Inflammatory macrophage (primary cell): ENCODE data around the gene CLDN19.

ENCODE experiments used
- DNase-seq, 2 donors: peaks; one replicate each; pipeline ENCODE4 v3.0.0-alpha.2; 2020 to 2022

CLDN19 gene

DNA sequence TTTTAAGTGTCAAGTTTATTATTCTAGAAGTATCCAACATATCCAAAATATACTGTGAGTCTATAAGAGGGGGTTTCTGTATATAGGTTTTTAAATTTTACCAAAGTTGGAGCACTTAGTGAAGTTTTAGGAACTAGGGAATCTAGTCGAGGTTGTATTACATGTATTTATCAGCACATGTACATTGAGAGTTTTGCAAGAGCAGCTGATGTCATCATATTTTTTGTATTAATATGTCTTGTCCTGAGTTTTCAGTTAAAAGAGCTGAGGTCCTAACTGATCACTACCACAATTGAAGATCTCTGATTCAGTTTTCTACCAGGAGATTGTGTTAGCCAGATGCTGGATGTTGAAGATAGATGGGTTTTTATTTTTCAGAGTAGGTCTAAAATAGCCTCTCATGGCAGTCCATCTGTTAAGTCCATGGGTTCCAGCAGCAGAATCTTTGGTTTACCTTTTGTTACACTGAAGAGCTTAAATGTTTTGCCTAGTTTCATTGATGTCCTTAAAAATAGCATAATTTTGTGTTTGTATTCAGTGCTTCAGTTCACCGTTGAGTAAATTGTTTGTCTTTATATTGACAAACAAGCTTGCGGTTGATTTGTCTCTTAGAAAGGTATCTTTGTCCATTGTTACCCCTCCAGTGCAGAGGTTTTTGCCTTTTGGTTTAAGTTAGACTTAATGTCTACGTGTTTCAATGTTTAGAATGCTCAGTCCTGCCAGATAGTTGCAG lies 41.8 kb downstream of the CLDN19 start:
- no peak for DNase-seq

DNA sequence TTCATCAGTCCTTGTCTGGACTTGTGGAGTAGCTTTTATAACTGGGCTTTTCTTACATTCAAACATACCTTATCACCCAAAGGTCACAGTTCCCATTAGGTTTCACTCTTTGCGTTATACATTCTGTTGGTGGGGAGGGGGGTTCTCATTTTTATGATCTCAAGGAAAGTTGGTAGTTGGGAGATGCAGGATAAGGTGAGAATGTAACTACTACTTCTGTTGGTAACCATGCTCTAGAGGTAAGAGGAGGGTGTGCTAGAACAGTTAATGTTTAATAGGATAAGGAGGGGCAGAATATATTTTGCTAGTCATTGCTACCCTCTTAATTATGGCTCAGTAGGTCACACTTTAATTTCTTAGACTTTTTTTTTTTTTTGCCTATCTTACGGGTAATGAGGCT lies 47.1 kb downstream of the CLDN19 start:
- no peak for DNase-seq

DNA sequence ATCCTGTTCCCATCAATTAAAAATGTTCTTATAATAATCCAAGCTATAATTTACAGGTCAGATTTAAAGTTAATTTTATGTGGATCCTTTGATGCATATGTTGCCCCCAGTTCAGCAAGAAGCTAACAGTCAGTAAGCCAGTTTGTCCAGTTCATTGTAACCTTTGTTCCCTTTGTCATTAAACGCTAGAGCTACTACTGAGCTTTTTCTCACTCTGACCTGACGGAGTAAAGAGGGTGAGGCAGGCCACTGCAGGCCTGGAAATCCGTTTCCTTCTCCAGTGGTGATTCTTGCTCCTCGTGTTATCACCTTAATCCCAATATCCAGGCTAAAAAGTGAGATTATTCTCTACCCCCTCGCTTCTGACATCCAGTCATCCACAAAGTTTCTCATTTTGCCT lies 47.6 kb downstream of the CLDN19 start:
- no peak for DNase-seq

DNA sequence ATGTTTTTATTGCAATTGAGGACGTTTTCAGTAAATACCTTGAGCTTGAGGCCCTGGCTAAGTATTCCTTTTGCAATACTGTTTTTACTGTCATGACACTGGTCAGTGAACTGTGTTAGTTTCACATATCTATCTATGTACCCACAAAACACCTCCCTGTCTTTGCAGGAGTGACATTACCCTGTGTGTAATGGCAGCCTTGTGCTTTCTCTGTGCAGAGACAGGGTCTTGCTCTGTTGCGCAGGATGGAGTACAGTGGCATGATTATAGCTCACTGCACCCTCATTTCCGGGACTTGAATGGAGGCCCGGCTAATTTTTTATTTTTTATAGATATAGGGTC lies 48.9 kb downstream of the CLDN19 start:
- DNase-seq: no peak

DNA sequence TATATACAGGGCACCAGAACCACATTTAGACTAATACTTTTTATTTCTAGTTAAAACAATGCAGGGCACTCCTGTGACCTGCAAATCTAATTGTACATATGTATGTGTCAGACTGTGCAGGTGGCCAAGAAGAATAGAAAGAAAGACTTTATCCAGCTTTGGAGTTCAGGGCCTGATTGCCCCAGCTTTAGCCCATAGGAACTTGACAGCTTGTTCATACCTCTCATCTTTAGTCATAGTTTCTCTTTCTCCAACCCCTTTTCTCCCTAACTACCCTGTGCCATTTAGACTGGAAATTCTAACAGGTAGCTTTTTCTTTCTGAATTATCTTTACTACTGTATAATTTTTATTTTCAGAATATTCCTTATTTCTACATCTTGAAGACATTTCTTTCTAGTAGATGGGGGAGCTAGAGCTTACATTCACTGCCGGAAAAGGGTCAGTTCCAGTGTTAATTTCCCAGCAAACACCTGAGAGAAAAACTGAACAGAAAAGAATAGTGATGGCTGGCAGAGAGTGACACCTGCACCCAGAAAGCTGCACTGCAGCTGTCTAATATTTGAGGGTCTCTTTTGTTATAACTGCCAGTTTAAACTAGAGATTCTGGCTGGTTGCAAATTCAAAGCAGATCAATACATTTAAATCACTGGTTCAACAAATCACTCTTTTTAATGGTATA lies 49.4 kb downstream of the CLDN19 start:
- DNase-seq: no peak

DNA sequence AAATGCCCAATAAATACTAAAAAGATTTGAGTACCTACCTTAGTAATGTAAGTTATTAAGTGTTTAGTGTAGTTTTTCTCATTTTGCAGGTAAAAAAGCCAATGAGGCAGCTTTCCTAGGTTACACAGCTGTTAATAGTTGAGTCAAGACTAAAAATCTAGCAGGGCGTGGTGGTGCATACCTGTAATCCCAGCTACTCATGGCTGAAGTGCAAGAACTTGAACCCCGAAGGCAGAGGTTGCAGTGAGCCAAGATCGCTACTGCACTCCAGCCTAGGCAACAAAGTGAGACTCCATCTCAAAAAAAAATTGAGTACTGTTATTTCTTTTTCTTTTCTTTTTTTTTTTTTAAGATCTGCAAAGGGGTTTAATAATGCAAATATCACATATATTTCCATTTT lies 50.1 kb downstream of the CLDN19 start:
- DNase-seq: no peak

DNA sequence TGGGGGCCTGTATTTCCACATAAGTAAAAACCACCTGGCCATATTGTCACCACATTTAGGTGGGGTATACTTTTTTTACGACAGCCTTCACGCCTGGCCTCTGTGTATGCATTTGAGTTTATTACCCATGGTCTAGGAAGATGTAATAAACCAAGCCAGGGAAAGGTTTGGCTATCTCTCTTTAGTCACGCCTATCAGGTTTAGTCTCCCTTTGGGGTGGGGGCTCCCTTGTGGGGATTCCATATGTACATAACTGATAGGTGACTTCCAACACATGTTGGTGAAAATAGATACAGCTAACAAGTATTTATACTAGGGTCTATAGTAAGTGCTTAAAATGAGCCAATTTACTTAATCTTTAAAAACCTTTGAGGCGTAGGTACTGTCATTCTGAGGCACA lies 53.6 kb downstream of the CLDN19 start:
- DNase-seq: no peak

DNA sequence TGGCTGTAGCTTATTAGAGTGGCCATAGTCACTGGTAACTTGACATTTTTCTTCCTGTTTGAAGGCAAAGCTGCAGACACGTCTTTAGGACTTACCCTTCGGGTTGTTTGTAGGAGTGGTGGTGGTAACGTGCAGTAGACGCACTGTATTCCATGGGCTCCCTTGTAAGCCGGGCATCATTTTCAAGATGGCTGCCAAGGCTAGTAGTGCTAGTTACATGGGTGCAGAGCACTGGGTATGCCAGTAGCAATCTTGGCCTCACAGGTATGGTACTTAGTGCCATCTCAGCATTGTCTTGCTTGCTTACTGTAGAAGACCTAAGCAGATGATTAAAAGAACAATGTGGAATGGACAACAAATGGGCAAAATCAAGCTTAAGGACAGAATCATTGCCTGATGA lies 55.9 kb downstream of the CLDN19 start:
- DNase-seq: no peak
